Measurements from ENCODE around the gene CBY3. TPM values are rescaled to one million over a fixed set of nuclear protein-coding genes. Genes with fewer than 3 reads are reported as not detected.
"Not testable (repeated sequence)": the region's sequence is repeated elsewhere in the genome, so short reads cannot be mapped to it uniquely, and the experiment has no call there.

The CBY3 gene
- total and polyA plus RNA-seq, 2 of the 8 experiments (the other 6 are each of a cell fraction or from before 2014, with no cell fraction given) = 0.39 TPM

DNA sequence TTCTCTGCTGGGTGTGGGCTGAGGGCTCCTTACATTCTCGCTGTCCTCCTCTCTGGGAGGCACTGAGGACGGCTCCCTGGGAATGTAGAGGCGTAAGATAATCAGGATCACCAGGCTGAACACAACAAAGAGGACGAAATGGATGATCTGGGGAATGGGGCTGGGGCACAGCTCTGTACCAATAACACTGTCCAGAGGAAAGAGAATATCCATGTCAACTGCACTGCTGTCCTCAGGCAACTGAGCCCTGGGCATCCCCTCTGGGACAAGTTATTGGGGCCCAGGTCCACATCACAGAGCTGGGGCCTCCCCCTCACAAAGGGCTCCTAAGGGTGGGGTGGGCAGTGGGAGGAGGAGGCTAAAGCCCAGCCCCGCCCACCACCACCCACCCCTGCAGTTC lies 36.1 kb downstream of the CBY3 start:
- H2BK12ac ChIP-seq (ENCODE audit: low read depth, low read length); H3K79me1 ChIP-seq (ENCODE audit: low read depth, low read length); H3K27ac ChIP-seq (ENCODE audit: low read depth, low read length); FAIRE-seq; H3K18ac ChIP-seq (ENCODE audit: extremely low read depth, low read length); H4K5ac ChIP-seq (ENCODE audit: insufficient read length, low read depth, low read length); H3K27me3 ChIP-seq (replicated peaks in 1 of 4; ENCODE audit: control insufficient read depth in 3 of 4, extremely low read depth in 1 of 4, insufficient read depth in 3 of 4, low read length in 3 of 4); H3K79me2 ChIP-seq (ENCODE audit: control insufficient read depth in 1 of 2, insufficient read depth in 2 of 2, low read length in 2 of 2); H2AFZ ChIP-seq (ENCODE audit: low read length); H2BK20ac ChIP-seq (ENCODE audit: low read length); H2BK5ac ChIP-seq (ENCODE audit: low read depth, low read length); DNase-seq (ENCODE audit: low read depth in 1 of 2, low spot score in 2 of 2); H2BK120ac ChIP-seq (replicated peaks; ENCODE audit: low read depth, low read length); CTCF ChIA-PET (ENCODE audit: partially characterized antibody); H3K4me2 ChIP-seq (ENCODE audit: insufficient read depth in 1 of 2, low read depth in 2 of 2, low read length in 2 of 2); H3K9me3 ChIP-seq (ENCODE audit: insufficient read depth in 2 of 2, low read depth in 1 of 2, low read length in 1 of 2); H3K4me3 ChIP-seq (ENCODE audit: extremely low read depth in 1 of 4, insufficient read depth in 2 of 4, low read depth in 3 of 4, low read length in 4 of 4); H3K36me3 ChIP-seq (ENCODE audit: control insufficient read depth in 2 of 4, insufficient read depth in 4 of 4, low read length in 3 of 4); H4K20me1 ChIP-seq (replicated peaks in 1 of 2; ENCODE audit: control insufficient read depth in 1 of 2, insufficient read depth in 2 of 2, low read length in 2 of 2); H3K56ac ChIP-seq (replicated peaks; ENCODE audit: insufficient read length, low read depth, low read length); H2BK15ac ChIP-seq (ENCODE audit: low read length); H3K9ac ChIP-seq (replicated peaks in 1 of 4; ENCODE audit: extremely low read depth in 1 of 4, low read depth in 3 of 4, low read length in 3 of 4); H3K23me2 ChIP-seq (ENCODE audit: low read depth, low read length); H3K23ac ChIP-seq (ENCODE audit: insufficient read length); H2AK5ac ChIP-seq (ENCODE audit: low read depth, low read length); H3K4me1 ChIP-seq (replicated peaks in 1 of 4; ENCODE audit: control insufficient read depth in 3 of 4, insufficient read depth in 4 of 4, low read length in 3 of 4); H3K4ac ChIP-seq (replicated peaks; ENCODE audit: insufficient read length, low read depth, low read length); H4K91ac ChIP-seq (replicated peaks; ENCODE audit: insufficient read length, low read length); H4K8ac ChIP-seq (ENCODE audit: extremely low read depth, insufficient read depth, low read length); H3K14ac ChIP-seq (ENCODE audit: insufficient read length): not testable (repeated sequence)
- POLR2A ChIA-PET (ENCODE audit: partially characterized antibody) = interaction anchor here (1.3 to 3.1 kb wide), 2 partner anchors 21 to 46 kb away, joined by 3 to 14 read pairs; partner anchors contain the start of gene HNRNPH1
- 89% methylated on average over 4 of the region's 5 CpGs; no CpG with 5 or more reads in 1 of the 2 experiments for WGBS, 2 experiments (ENCODE audit: extremely low coverage in 1 of 2, insufficient coverage in 1 of 2, insufficient read length in 1 of 2, insufficient replicate concordance in 2 of 2, low coverage in 1 of 2, low lambda C conversion rate in 2 of 2, missing lambda C conversion rate in 1 of 2)
